SK-N-SH (cell line): Measurements from ENCODE around the gene NOTCH2. TPM values are rescaled to one million over a fixed set of nuclear protein-coding genes. Genes with fewer than 3 reads are reported as not detected.

ENCODE experiments used
- CTCF ChIA-PET: fragments of 300-600, 350-600 bp; formaldehyde crosslinking; extraction: SDS; loops from one replicate; lab custom pipeline; 2021; lab: Yijun Ruan, JAX
- POLR2A ChIA-PET: fragments of 350-600 bp; sonication (Branson Sonifier 250); formaldehyde crosslinking; extraction: SDS; loops from one replicate; lab custom pipeline; 2020; ENCODE audit warnings: antibody characterized with exemption, inconsistent platforms; lab: Yijun Ruan, JAX
- DNase-seq: peaks from one replicate; pipeline ENCODE4 v3.0.0; 2012
- H2AFZ ChIP-seq: fragments of 200-600 bp; sonication (generic); 2 replicates; pipeline ENCODE4 v1.8.1; 2016; ENCODE audit warnings: antibody characterized with exemption, mild to moderate bottlenecking, low read depth
- H3F3A ChIP-seq: fragments of 200-600 bp; sonication (generic); replicated peaks from 2 replicates; pipeline ENCODE3; 2016; ENCODE audit warnings: antibody characterized with exemption, mild to moderate bottlenecking; ENCODE audit not compliant: insufficient read depth
- H3K27ac ChIP-seq, 2 experiments: fragments of 200-500 bp in 1 of 2; fragments of 200-600 bp in 1 of 2; sonication (Bioruptor generic) in 1 of 2; sonication (generic), shearing (Covaris generic) in 1 of 2; 2 replicates each; pipeline versions ENCODE4 v1.5.1 to v1.6.1; 2014 to 2016; ENCODE audit warnings: low read depth in 2 of 2, inconsistent platforms in 1 of 2, low read length in 1 of 2, mild to moderate bottlenecking in 1 of 2, mixed read lengths in 1 of 2
- H3K27me3 ChIP-seq: fragments of 200-600 bp; sonication (generic), shearing (Covaris generic); 2 replicates; pipeline ENCODE4 v1.6.1; 2016; ENCODE audit warnings: mixed run types; ENCODE audit not compliant: insufficient read depth
- H3K36me3 ChIP-seq, 2 experiments: fragments of 200-500 bp in 1 of 2; fragments of 200-600 bp in 1 of 2; sonication (Bioruptor generic) in 1 of 2; sonication (generic) in 1 of 2; replicated peaks in 1 of 2; 2 replicates each; pipeline versions ENCODE3 to v1.5.1; 2014 to 2016; ENCODE audit warnings: low read length in 1 of 2, mild to moderate bottlenecking in 1 of 2; ENCODE audit not compliant: insufficient read depth in 2 of 2, control insufficient read depth in 1 of 2
- H3K4me1 ChIP-seq, 2 experiments: fragments of 200-500 bp in 1 of 2; fragments of 200-600 bp in 1 of 2; sonication (Bioruptor generic) in 1 of 2; sonication (generic), shearing (Covaris generic) in 1 of 2; 2 replicates each; pipeline versions ENCODE4 v1.5.1 to v1.6.1; 2014 to 2016; ENCODE audit warnings: low read depth in 1 of 2, low read length in 1 of 2, mixed run types in 1 of 2; ENCODE audit not compliant: insufficient read depth in 2 of 2, control insufficient read depth in 1 of 2
- H3K4me2 ChIP-seq: fragments of 200-600 bp; sonication (generic), shearing (Covaris generic); 2 replicates; pipeline ENCODE4 v1.6.1; 2017; ENCODE audit warnings: mixed run types
- H3K4me3 ChIP-seq, 2 experiments: fragments of 200-500 bp in 1 of 2; fragments of 200-600 bp in 1 of 2; sonication (Bioruptor generic) in 1 of 2; sonication (generic), shearing (Covaris generic) in 1 of 2; 2 replicates each; pipeline versions ENCODE4 v1.5.1 to v1.8.1; 2014 to 2016; ENCODE audit warnings: low read depth in 2 of 2, inconsistent platforms in 1 of 2, low read length in 1 of 2, mild to moderate bottlenecking in 1 of 2, mixed read lengths in 1 of 2, moderate library complexity in 1 of 2
- H3K79me2 ChIP-seq: fragments of 200-600 bp; sonication (generic); 2 replicates; pipeline ENCODE4 v1.8.1; 2017; ENCODE audit warnings: mild to moderate bottlenecking; ENCODE audit not compliant: insufficient read depth
- H3K9ac ChIP-seq: fragments of 200-600 bp; sonication (generic); 2 replicates; pipeline ENCODE4 v1.6.1; 2017; ENCODE audit warnings: mixed run types
- H3K9me2 ChIP-seq: fragments of 200-600 bp; sonication (generic); 2 replicates; pipeline ENCODE4 v1.6.1; 2017; ENCODE audit warnings: mixed run types
- H3K9me3 ChIP-seq: fragments of 200-600 bp; sonication (generic); 2 replicates; pipeline ENCODE4 v1.6.1; 2017; ENCODE audit warnings: mixed run types, mild to moderate bottlenecking, moderate library complexity
- H4K20me1 ChIP-seq: fragments of 200-600 bp; sonication (generic); 2 replicates; pipeline ENCODE4 v1.6.1; 2017; ENCODE audit warnings: mild to moderate bottlenecking, mixed run types; ENCODE audit not compliant: insufficient read depth
- ELF1 ChIP-seq: IDR thresholded peaks from 2 replicates; pipeline ENCODE4 v1.4.0; 2012
- GABPA ChIP-seq: IDR thresholded peaks from 2 replicates; pipeline ENCODE4 v1.4.0; 2012; ENCODE audit warnings: low read depth, mild to moderate bottlenecking
- GATA2 ChIP-seq: sonication (generic); formaldehyde crosslinking; IDR thresholded peaks from 2 replicates; pipeline ENCODE4 v1.5.0; 2020; ENCODE audit warnings: mild to moderate bottlenecking, missing genetic modification reagents
- MAX ChIP-seq: IDR thresholded peaks from 2 replicates; pipeline ENCODE4 v1.4.0; 2012; ENCODE audit warnings: low read depth
- MXI1 ChIP-seq: IDR thresholded peaks from 2 replicates; pipeline ENCODE4 v1.6.1; 2012; ENCODE audit warnings: mild to moderate bottlenecking, low read depth, low read length, improper control_type of control experiment
- NRF1 ChIP-seq: IDR thresholded peaks from 2 replicates; pipeline ENCODE4 v1.6.1; 2012; ENCODE audit warnings: low read depth, mild to moderate bottlenecking, low read length
- RAD21 ChIP-seq: IDR thresholded peaks from 2 replicates; pipeline ENCODE4 v1.6.1; 2012; ENCODE audit warnings: mild to moderate bottlenecking, low read length
- RFX5 ChIP-seq: IDR thresholded peaks from 2 replicates; pipeline ENCODE4 v1.6.1; 2012; ENCODE audit warnings: mild to moderate bottlenecking, improper control_type of control experiment, low read length
- RXRA ChIP-seq: IDR thresholded peaks from 2 replicates; pipeline ENCODE4 v1.4.0; 2012; ENCODE audit warnings: low read depth, mild to moderate bottlenecking, borderline replicate concordance
- SIN3A ChIP-seq: IDR thresholded peaks from 2 replicates; pipeline ENCODE4 v1.6.1; 2012; ENCODE audit warnings: low read depth, mild to moderate bottlenecking, low read length, moderate library complexity, borderline replicate concordance
- SMC3 ChIP-seq: IDR thresholded peaks from 2 replicates; pipeline ENCODE4 v1.6.1; 2012; ENCODE audit warnings: low read depth, low read length, improper control_type of control experiment
- TAF1 ChIP-seq: IDR thresholded peaks from 2 replicates; pipeline ENCODE4 v1.6.1; 2012; ENCODE audit warnings: low read depth, mild to moderate bottlenecking, low read length, moderate library complexity, borderline replicate concordance
- TCF12 ChIP-seq: IDR thresholded peaks from 2 replicates; pipeline ENCODE4 v1.4.0; 2012
- YY1 ChIP-seq: IDR thresholded peaks from 2 replicates; pipeline ENCODE4 v1.4.0; 2012; ENCODE audit warnings: low read depth, mild to moderate bottlenecking
- WGBS: methylation state at CpG from one replicate; pipeline ENCODE4 v1.1.6; 2017; ENCODE audit warnings: low lambda C conversion rate; 5-methylcytosine and 5-hydroxymethylcytosine counted together
- polyA plus RNA-seq, 3 experiments: library from polyadenylated mRNA; depleted of rRNA; stranded (reverse); fragments of >200 nt; gene quantifications; 2 replicates each; pipeline ENCODE4 v1.2.3, GENCODE V29; 2012
- TF ChIP-seq, protein P1 (sequence below): fragments of 150-350 bp; IDR thresholded peaks from 2 replicates; pipeline ENCODE4 v1.6.1; 2017; ENCODE audit warnings: antibody characterized with exemption, low read length, low read depth, borderline replicate concordance
- TF ChIP-seq, protein P2 (sequence below): IDR thresholded peaks from 2 replicates; pipeline ENCODE4; 2012
- TF ChIP-seq, protein P3 (sequence below): fragments of 150-350 bp; IDR thresholded peaks from 2 replicates; pipeline ENCODE4 v1.6.1; 2016; ENCODE audit warnings: mild to moderate bottlenecking, low read depth, low read length

The NOTCH2 gene
- polyA plus RNA-seq, 1 of the 3 experiments (the other 2 are of a cell fraction): 23.0 TPM

DNA sequence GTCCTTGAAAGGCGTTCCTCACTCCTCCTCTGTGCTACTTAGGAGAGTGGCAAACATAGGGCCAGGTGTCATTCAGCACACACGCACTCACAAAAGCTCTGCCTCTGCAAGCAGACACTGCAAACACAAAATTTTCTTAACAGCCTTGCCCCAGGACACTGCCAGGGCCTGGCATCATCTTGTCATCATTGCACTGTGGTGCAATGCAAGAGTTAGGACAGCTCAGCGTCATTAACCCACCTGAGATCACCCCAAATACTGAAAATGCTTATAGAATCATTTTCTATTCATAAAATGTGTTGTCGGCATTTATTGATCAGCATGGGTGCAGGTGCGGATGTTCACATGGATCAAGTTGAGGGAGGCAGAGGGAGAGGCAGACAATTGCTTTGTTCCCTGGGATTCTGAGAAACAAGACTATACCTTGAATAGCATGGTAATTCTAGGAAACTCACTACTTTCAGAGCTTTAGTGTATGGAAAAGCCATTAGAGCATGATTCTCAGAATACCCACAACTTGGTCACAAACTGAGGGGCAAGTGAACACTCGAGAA, 176.1 kb downstream of the NOTCH2 start (continued):
- TF ChIP-seq, protein P1, sequence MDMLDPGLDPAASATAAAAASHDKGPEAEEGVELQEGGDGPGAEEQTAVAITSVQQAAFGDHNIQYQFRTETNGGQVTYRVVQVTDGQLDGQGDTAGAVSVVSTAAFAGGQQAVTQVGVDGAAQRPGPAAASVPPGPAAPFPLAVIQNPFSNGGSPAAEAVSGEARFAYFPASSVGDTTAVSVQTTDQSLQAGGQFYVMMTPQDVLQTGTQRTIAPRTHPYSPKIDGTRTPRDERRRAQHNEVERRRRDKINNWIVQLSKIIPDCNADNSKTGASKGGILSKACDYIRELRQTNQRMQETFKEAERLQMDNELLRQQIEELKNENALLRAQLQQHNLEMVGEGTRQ: no peak
- no peak for TF ChIP-seq SMC3
- TF ChIP-seq NRF1: no peak
- no peak for TF ChIP-seq MAX
- TF ChIP-seq, protein P2, sequence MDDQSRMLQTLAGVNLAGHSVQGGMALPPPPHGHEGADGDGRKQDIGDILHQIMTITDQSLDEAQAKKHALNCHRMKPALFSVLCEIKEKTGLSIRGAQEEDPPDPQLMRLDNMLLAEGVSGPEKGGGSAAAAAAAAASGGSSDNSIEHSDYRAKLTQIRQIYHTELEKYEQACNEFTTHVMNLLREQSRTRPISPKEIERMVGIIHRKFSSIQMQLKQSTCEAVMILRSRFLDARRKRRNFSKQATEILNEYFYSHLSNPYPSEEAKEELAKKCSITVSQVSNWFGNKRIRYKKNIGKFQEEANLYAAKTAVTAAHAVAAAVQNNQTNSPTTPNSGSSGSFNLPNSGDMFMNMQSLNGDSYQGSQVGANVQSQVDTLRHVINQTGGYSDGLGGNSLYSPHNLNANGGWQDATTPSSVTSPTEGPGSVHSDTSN: no peak
- TF ChIP-seq SIN3A: no peak
- TF ChIP-seq, all 33 proteins: peak for 0

DNA sequence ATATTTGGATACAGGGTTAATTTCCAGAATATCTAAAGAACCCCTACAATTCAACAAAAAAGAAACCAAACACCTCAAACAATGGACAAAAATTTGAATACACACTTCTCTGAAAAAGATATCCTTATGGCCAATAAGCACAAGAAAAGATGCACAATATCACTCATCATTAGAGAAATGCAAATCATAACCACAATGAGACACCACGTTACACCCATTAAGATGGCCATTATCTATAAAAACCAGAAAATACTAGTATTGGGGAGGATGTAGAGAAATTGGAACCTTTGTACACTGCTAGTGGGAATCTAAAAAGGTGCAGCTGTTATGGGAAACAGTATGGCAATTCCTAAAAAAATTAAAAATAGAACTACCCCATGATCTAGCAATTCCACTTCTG, 178.1 kb downstream of the NOTCH2 start:
- no peaks in the 10 kb centered on the region for H4K20me1 ChIP-seq
- no peak overlapping the region for H3K9ac ChIP-seq
- no peaks in the 10 kb centered on the region for H3K27me3 ChIP-seq
- WGBS: 88% methylated on average over 1 of the region's 1 CpG
- DNase-seq: no peak
- no peaks in the 10 kb centered on the region for H3K9me3 ChIP-seq
- no peaks in the 10 kb centered on the region for H3F3A ChIP-seq
- TF ChIP-seq YY1: no peak
- TF ChIP-seq, all 33 proteins: peak for 0
- H3K4me3 ChIP-seq: no peak overlapping the region
- H3K9me2 ChIP-seq: no peaks in the 10 kb centered on the region
- ChIA-PET CTCF (interaction anchor here (1.6 kb wide), 1 partner anchor 57 kb away, joined by 5 read pairs; no protein-coding TSS in a partner anchor), POLR2A (no interaction called here)
- no peaks in the 10 kb centered on the region for H3K4me1 ChIP-seq
- no peak overlapping the region for H2AFZ ChIP-seq
- no peak overlapping the region for H3K27ac ChIP-seq
- no peak overlapping the region for H3K4me2 ChIP-seq
- no peaks in the 10 kb centered on the region for H3K36me3 ChIP-seq
- no peaks in the 10 kb centered on the region for H3K79me2 ChIP-seq

DNA sequence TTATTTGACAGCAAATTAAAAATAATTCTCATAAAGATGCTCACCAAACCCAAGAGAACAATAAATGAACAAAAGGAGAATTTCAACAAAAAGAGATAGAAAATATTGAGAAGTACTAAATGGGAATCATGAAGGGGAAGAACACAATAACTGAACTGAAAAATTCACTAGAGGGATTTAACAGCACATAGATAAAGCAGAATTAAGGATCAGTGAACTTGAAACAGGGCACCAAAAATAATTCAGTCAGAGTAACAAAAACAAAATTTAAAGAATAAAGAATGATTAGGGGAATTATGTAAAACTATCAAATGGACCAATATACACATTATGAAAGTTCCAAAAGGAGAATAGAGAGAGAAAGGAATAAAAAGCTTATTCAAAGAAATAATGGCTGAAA, 181.0 kb downstream of the NOTCH2 start:
- H3K9me3 ChIP-seq: no peaks in the 10 kb centered on the region
- no peaks in the 10 kb centered on the region for H4K20me1 ChIP-seq
- no peak overlapping the region for H2AFZ ChIP-seq
- no peak for TF ChIP-seq GABPA
- TF ChIP-seq YY1: no peak
- no peak for TF ChIP-seq TCF12
- TF ChIP-seq RXRA: no peak
- TF ChIP-seq RAD21: no peak
- TF ChIP-seq RFX5: no peak
- no peak for TF ChIP-seq ELF1
- TF ChIP-seq, protein P3, sequence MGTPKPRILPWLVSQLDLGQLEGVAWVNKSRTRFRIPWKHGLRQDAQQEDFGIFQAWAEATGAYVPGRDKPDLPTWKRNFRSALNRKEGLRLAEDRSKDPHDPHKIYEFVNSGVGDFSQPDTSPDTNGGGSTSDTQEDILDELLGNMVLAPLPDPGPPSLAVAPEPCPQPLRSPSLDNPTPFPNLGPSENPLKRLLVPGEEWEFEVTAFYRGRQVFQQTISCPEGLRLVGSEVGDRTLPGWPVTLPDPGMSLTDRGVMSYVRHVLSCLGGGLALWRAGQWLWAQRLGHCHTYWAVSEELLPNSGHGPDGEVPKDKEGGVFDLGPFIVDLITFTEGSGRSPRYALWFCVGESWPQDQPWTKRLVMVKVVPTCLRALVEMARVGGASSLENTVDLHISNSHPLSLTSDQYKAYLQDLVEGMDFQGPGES: no peak
- no peak for TF ChIP-seq GATA2 (CRISPR knock-in tag)
- no peak for TF ChIP-seq NRF1
- no peak for TF ChIP-seq MXI1
- TF ChIP-seq SMC3: no peak
- no peak for TF ChIP-seq TAF1
- TF ChIP-seq SIN3A: no peak
- H3K9me2 ChIP-seq: no peaks in the 10 kb centered on the region
- POLR2A ChIA-PET: no interaction called here
- no peak for DNase-seq
- no peaks in the 10 kb centered on the region for H3K36me3 ChIP-seq
- no peak overlapping the region for H3K4me3 ChIP-seq
- H3K9ac ChIP-seq: no peak overlapping the region
- CTCF ChIA-PET: no interaction called here
- H3K79me2 ChIP-seq: no peaks in the 10 kb centered on the region
- H3K4me1 ChIP-seq: no peaks in the 10 kb centered on the region
- H3K27me3 ChIP-seq: no peaks in the 10 kb centered on the region
- no peaks in the 10 kb centered on the region for H3F3A ChIP-seq
- H3K27ac ChIP-seq: no peak overlapping the region
- no peak overlapping the region for H3K4me2 ChIP-seq
